ENCODE results near the gene TSPAN3. TPM values are rescaled to one million over a fixed set of nuclear protein-coding genes. Genes with fewer than 3 reads are reported as not detected.
A peak's percentile ranks its signal among the peaks of the same experiment; 100 is the strongest.

TSPAN3 gene
- total RNA-seq, 1 donor from 2014 or later: 202 TPM

GRCh38 chr15:77083381-77084160, 12.7 kb upstream of the TSPAN3 start:
- DNase-seq: peak; percentile 89

- DNase-seq: no peak
Measured at GRCh38 chr15:77081971-77082370, 11.1 kb upstream of the TSPAN3 start.

- DNase-seq: no peak
Measured at GRCh38 chr15:77076323-77076915, 5.5 kb upstream of the TSPAN3 start.

GRCh38 chr15:77075528-77075927, 4.6 kb upstream of the TSPAN3 start:
- no peak for DNase-seq

- DNase-seq: no peak
Measured at GRCh38 chr15:77074350-77074749, 3.4 kb upstream of the TSPAN3 start.

- DNase-seq: no peak
Measured at GRCh38 chr15:77071305-77072223, 655 bp upstream of the TSPAN3 start.

- no peak for DNase-seq
Measured at GRCh38 chr15:77070180-77070494, 772 bp downstream of the TSPAN3 start.

GRCh38 chr15:77069521-77070121, 1.3 kb downstream of the TSPAN3 start:
- DNase-seq: no peak

GRCh38 chr15:77068633-77069032, 2.3 kb downstream of the TSPAN3 start:
- DNase-seq: no peak

GRCh38 chr15:77067691-77068367, 3.1 kb downstream of the TSPAN3 start:
- no peak for DNase-seq

GRCh38 chr15:77066971-77067690, 3.8 kb downstream of the TSPAN3 start:
- DNase-seq: no peak

- no peak for DNase-seq
Measured at GRCh38 chr15:77064539-77065308, 6.2 kb downstream of the TSPAN3 start.

- DNase-seq: no peak
Measured at GRCh38 chr15:77064063-77064462, 6.8 kb downstream of the TSPAN3 start.

GRCh38 chr15:77063249-77063648, 7.7 kb downstream of the TSPAN3 start:
- no peak for DNase-seq

- DNase-seq: peak; percentile 46
Measured at GRCh38 chr15:77060546-77060945, 10.4 kb downstream of the TSPAN3 start.

GRCh38 chr15:77059786-77060361, 11.0 kb downstream of the TSPAN3 start:
- no peak for DNase-seq

- DNase-seq: no peak
Measured at GRCh38 chr15:77058468-77058867, 12.4 kb downstream of the TSPAN3 start.

GRCh38 chr15:77057685-77058084, 13.2 kb downstream of the TSPAN3 start:
- DNase-seq: no peak

- no peak for DNase-seq
Measured at GRCh38 chr15:77057072-77057471, 13.8 kb downstream of the TSPAN3 start.

GRCh38 chr15:77053709-77054108, 17.2 kb downstream of the TSPAN3 start:
- no peak for DNase-seq
